Measurements from ENCODE around the gene LPAR5. TPM values are rescaled to one million over a fixed set of nuclear protein-coding genes. Genes with fewer than 3 reads are reported as not detected.

The LPAR5 gene
- total RNA-seq, 1 experiment from 2014 or later, result 2.5 TPM

GRCh38 chr12:6575648-6576047 lies 60.1 kb downstream of the LPAR5 start:
- intact Hi-C loops (cut with micrococcal nuclease; ENCODE audit: unreplicated experiment), result no loop called here
- peaks cover 73% of the 10 kb centered on the region for H3K36me3 Mint-ChIP-seq (ENCODE audit: insufficient read depth, unreplicated experiment)
- CTCF ChIA-PET, result no interaction called here

GRCh38 chr12:6574576-6575295 lies 61.0 kb downstream of the LPAR5 start:
- TF ChIP-seq CTCF (IDR thresholded peaks at IDR 0.05; ENCODE audit: unreplicated experiment), result no peak
- no peak for DNase-seq
- CTCF ChIA-PET, result no interaction called here
- Mint-ChIP-seq H3K27me3 (ENCODE audit: unreplicated experiment) (no peaks in the 10 kb centered on the region), H3K36me3 (ENCODE audit: insufficient read depth, unreplicated experiment) (peaks cover 81% of the 10 kb centered on the region), H3K4me1 (ENCODE audit: low read depth, unreplicated experiment) (peaks cover 8% of the 10 kb centered on the region), H3K4me3 (ENCODE audit: low read depth, unreplicated experiment) (no peak overlapping the region), H3K9me3 (ENCODE audit: low read depth, unreplicated experiment) (no peaks in the 10 kb centered on the region), H3K27ac (ENCODE audit: unreplicated experiment) (no peak overlapping the region)
- no TSS peak for BruUV-seq (replicated peaks)
- intact Hi-C loops (cut with micrococcal nuclease; ENCODE audit: unreplicated experiment), result no loop called here

More at GRCh38 chr12:6575648-6576047, 60.1 kb downstream of the LPAR5 start:
- no peak for DNase-seq
- Mint-ChIP-seq H3K4me3 (ENCODE audit: low read depth, unreplicated experiment) (no peak overlapping the region), H3K9me3 (ENCODE audit: low read depth, unreplicated experiment) (no peaks in the 10 kb centered on the region), H3K4me1 (ENCODE audit: low read depth, unreplicated experiment) (peaks cover 8% of the 10 kb centered on the region), H3K27me3 (ENCODE audit: unreplicated experiment) (no peaks in the 10 kb centered on the region), H3K27ac (ENCODE audit: unreplicated experiment) (no peak overlapping the region)
- no peak for TF ChIP-seq CTCF (IDR thresholded peaks at IDR 0.05; ENCODE audit: unreplicated experiment)
- BruUV-seq (replicated peaks), result no TSS peak

GRCh38 chr12:6573001-6573400 lies 62.8 kb downstream of the LPAR5 start:
- no peaks in the 10 kb centered on the region for H3K9me3 Mint-ChIP-seq (ENCODE audit: low read depth, unreplicated experiment)
- BruUV-seq (replicated peaks), result no TSS peak
- no peak for DNase-seq
- CTCF ChIA-PET, result interaction anchor here (0.7 kb wide), 1 partner anchor 56 kb away, joined by 4 read pairs; no protein-coding TSS in a partner anchor
- H3K27me3 Mint-ChIP-seq (ENCODE audit: unreplicated experiment), result no peaks in the 10 kb centered on the region
- peaks cover 78% of the 10 kb centered on the region for H3K36me3 Mint-ChIP-seq (ENCODE audit: insufficient read depth, unreplicated experiment)
- no peak overlapping the region for H3K27ac Mint-ChIP-seq (ENCODE audit: unreplicated experiment)
- no peak for TF ChIP-seq CTCF (IDR thresholded peaks at IDR 0.05; ENCODE audit: unreplicated experiment)
- no peak overlapping the region for H3K4me3 Mint-ChIP-seq (ENCODE audit: low read depth, unreplicated experiment)
- intact Hi-C loops (cut with micrococcal nuclease; ENCODE audit: unreplicated experiment), result no loop called here
- peaks cover 8% of the 10 kb centered on the region for H3K4me1 Mint-ChIP-seq (ENCODE audit: low read depth, unreplicated experiment)

GRCh38 chr12:6570264-6570887 lies 65.4 kb downstream of the LPAR5 start:
- Mint-ChIP-seq H3K4me1 (ENCODE audit: low read depth, unreplicated experiment) (peaks cover 26% of the 10 kb centered on the region), H3K27me3 (ENCODE audit: unreplicated experiment) (no peaks in the 10 kb centered on the region), H3K9me3 (ENCODE audit: low read depth, unreplicated experiment) (no peaks in the 10 kb centered on the region), H3K36me3 (ENCODE audit: insufficient read depth, unreplicated experiment) (peaks cover 88% of the 10 kb centered on the region), H3K4me3 (ENCODE audit: low read depth, unreplicated experiment) (peak overlapping the region; percentile 9), H3K27ac (ENCODE audit: unreplicated experiment) (peak overlapping the region; percentile 41)
- CTCF ChIA-PET, result interaction anchor here (0.7 kb wide), 1 partner anchor 119 kb away, joined by 3 read pairs; the partner anchor contains the start of gene ZNF384
- BruUV-seq (replicated peaks), result no TSS peak
- peak; percentile 57 for TF ChIP-seq CTCF (IDR thresholded peaks at IDR 0.05; ENCODE audit: unreplicated experiment)
- peak; percentile 53 for DNase-seq
- intact Hi-C loops (cut with micrococcal nuclease; ENCODE audit: unreplicated experiment), result no loop called here
